Measurements from ENCODE around the gene TBC1D14.
"Not testable (repeated sequence)": the region's sequence is repeated elsewhere in the genome, so short reads cannot be mapped to it uniquely, and the experiment has no call there.

Gene TBC1D14

DNA sequence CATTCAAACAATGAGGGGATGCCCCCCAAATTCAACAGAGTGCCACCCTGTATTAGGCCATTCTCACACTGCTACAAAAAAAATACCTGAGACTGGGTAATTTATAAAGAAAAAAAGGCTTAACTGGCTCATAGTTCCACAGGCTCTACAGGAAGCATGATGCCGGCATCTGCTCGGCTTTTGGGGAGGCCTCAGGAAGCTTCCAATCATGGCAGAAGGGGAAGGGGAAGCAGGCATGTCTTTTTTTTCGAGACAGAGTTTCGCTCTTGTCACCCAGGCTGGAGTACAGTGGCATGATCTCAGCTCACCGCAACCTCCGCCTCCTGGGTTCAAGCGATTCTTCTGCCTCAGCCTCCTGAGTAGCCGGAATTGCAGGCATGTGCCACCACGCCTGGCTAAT is 18.7 kb upstream of the TBC1D14 start:
- DNase-seq, result not testable (repeated sequence)

GRCh38 chr4:6891436-6892170 is 18.0 kb upstream of the TBC1D14 start:
- DNase-seq, result no peak

DNA sequence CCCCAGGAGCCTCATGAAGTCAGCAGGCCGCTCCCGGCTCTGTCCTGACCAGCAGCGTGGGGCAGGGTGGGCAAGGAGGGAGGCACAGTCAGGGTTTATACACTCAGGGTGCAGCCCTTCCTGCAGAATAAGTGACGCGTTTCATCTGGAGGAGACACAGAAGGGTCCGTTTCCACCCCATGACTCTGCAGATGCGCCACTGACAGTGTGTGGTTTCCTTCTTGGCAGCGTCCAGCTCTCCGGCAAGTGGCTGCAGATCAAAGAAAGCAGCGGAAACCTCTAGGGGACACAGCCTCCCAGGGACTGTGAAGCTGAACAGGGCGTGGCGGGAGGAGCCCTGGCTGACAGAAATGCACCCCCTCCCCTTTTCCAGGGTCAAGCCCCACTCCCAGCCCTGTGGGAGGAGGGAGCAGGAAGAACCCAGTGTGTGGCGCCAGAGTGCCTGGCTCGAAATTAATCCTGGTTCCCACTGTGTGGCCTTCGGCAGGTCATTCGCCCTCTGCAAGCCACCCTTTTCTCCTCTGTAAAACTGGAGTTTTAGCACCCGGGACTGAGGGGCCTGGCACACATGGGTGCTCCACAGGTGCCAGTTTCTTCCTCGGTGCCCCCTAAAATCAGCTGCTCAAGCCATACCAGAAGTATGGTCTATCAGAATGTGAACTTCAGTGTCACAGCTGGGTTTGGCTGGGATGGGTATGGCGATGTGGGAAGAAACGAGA is 17.3 kb upstream of the TBC1D14 start:
- no peak for DNase-seq

DNA sequence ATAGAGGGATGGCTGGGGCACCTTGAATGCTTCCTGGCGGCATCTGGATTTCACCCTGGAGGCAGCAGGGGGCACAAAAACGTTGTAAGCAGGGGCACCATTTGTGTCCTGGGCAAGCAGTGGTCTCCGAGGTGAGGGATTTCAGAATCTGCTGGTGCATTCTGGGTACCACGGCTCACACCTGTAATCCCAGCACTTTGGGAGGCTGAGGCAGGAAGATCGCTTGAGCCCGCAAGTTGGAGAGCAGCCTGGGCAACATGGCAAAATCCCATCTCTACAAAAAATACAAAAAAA is 16.8 kb upstream of the TBC1D14 start:
- DNase-seq, result no peak

- no peak for DNase-seq
Measured at GRCh38 chr4:6893449-6894085, 16.1 kb upstream of the TBC1D14 start.

GRCh38 chr4:6894086-6894478 is 15.5 kb upstream of the TBC1D14 start:
- no peak for DNase-seq

DNA sequence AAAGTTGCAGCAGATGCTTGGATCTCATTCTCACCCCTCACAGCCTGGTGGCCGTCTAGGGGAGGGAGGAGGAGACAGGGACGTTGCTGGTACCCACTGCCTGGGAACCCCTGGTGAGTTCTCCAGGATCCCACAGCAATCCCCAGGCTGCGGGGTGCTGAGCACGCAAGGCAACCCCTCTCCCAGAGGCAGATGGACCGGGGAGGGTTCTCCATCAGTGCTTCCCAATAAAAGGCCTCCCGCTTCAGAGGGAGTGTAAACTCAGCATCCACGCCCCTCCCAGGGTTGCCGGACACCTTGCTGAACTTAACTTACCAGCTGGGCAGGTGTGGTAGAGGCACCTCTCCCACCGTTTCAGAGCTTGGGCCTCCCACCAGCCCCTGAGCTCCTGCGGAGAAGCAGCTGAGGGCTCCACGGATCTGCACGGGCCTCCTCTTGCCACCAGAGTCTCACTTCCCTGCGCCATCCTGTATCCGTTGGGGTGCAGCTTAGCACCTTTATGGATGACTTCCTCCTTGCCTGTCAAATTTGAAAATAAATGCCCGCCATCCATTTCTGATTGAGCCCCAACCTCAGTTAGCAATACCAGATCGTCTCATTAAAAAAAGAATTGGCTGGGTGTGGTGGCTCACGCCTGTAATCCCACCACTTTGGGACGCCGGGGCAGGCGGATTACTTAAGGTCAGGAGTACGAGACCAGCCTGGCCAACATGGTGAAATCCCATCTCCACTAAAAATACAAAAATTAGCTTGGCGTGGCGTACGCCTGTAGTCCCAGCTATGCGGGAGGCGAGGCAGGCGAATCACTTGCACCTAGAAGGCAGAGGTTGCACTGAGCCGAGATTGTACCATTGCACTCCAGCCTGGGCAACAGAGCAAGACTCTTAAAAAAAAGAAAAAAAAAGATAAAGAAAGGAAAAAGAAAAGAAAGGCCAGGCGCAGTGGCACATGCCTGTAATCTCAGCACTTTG is 14.8 kb upstream of the TBC1D14 start:
- no peak for DNase-seq

DNA sequence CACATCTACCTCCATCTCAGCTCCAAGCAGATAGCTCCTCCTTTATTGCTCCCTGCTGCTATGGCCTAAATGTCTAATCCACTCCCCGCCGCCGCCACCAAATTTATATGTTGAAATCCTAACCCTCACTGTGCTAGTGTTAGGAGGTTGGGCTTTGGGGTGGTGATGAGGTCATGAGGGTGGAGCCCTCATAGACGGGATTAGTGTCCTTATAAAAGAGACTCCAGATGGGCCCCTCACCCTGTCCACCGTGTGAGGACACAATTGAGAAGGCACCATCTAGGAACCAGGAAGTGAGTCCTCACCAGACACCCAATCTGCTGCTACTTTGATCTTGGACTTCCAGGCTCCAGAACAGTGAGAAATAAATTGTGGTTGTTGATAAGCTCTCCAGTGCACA is 13.6 kb upstream of the TBC1D14 start:
- no peak for DNase-seq

- no peak for DNase-seq
Measured at GRCh38 chr4:6898763-6899162, 10.9 kb upstream of the TBC1D14 start.

DNA sequence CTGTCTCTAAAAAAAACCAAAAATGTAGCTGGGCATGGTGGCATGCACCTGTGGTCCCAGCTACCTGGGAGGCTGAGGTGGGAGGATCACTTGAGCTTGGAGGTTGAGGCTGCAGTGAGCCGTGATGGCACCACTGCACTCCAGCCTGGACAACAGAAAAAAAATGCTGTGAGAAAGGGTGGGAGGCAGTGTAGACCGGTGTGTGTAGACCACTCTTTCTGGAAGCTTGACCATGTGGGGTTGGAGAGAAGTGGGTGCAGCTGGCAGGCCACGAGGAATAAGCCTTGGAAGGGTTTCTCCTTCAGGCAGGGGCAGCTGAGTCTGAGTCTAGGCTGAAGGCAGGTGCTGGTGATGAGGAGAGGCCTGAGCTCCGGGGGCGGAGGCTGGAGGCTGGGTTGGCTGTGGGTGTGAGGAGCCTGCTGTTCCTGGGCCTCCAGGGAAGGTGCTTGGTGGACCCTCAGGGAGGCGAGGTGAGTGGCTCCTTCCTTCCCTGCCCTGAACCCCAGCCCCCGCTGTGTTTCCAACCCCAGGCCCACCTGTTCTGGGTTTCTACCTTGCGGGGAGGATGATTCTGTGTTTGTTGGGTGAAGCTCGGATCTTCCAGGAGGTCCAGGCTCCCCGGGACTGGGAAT is 9.3 kb upstream of the TBC1D14 start:
- DNase-seq, result no peak

GRCh38 chr4:6900956-6901355 is 8.7 kb upstream of the TBC1D14 start:
- no peak for DNase-seq

- DNase-seq, result no peak
Measured at GRCh38 chr4:6901669-6902317, 7.8 kb upstream of the TBC1D14 start.

- no peak for DNase-seq
Measured at GRCh38 chr4:6902318-6903042, 7.1 kb upstream of the TBC1D14 start.

DNA sequence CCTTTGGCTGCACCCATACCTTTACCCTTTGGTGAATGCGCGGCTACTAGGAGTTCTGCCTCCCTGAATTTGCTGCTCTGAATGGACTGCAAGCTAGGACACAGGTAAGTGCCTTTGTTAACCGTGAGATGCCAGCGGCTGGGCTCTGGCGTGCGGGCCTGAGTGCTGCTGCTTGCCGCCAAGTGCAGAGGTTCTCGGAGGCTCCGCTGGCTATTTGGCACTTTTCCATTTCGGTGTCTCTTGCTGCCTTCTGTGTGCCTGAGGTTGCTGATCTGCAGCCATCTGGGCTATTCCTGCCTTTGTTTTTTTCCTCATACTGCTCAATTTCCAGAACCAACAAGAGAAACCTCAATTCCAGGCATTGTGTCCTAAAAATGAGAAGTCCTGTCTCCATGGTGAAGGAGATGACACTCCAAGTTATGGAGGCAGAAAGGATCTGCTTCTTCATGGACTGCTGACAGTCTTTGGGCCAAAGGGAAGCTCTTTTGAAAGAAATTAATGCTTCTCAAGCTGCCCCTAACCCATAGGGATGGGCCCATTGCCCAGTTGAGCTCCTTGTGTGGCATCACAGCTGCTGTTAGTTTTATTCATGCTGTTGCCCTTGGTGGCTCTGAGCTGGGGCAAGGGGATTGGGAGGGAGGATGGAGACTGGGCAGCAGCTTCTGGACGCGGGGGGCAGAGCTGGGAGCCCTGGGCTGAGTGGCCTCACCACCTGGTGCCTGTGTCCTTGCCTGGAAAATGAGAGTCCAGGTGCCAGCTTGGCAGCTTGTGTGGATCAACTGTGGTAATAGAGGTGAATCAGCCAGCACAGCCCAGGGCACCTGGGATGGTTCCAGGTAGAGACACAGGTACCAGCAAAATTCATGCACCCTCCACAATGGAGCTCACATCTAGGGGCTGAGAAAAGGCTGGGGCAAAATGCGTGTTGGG is 3.8 kb upstream of the TBC1D14 start:
- no peak for DNase-seq

DNA sequence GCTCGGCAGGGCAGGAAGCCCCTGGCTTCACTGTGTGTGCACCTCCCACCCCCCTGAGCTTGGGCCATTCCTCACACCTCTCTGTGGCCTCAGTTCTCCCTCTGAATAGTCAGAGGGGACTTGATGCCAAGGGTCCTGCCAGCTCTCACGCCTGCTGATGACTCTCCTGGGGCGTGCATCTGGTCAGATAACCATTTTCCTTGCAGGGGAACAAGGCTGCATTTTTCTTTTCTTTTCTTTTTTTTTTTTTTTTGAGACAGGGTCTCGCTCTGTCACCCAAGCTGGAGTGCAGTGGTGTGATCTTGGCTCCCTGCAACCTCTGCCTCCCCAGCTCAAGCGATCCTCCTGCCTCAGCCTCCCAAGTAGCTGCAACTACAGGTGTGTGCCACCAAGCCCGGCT is 3.1 kb upstream of the TBC1D14 start:
- DNase-seq, result not testable (repeated sequence)

DNA sequence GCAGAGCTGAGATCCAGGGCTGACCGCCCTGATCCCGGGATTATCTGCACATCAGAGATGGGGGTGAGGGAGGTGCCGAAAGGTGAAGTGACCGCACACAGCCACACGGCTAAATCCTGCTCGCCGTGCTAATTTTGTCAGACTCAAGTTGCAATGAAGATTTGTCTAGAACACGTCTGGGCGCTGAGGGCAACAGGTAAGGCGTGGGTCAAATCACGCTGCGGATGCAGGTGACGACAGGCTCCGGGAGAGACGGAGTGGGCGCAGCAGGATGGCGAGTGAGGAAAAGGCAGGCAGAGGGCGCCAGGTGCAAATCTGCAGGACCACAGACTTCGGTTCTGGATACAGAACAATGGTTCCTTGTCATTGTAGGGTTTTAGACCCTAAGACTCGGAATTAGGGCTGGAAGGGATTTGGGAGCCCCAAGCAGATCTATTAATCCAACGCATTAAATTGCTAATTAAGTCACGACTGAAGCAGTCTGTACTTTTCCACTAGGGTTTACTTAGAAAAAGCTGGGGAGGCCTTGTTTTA is 1.9 kb upstream of the TBC1D14 start:
- DNase-seq, result no peak

- DNase-seq, result no peak
Measured at GRCh38 chr4:6908432-6909112, 1.1 kb upstream of the TBC1D14 start.

DNA sequence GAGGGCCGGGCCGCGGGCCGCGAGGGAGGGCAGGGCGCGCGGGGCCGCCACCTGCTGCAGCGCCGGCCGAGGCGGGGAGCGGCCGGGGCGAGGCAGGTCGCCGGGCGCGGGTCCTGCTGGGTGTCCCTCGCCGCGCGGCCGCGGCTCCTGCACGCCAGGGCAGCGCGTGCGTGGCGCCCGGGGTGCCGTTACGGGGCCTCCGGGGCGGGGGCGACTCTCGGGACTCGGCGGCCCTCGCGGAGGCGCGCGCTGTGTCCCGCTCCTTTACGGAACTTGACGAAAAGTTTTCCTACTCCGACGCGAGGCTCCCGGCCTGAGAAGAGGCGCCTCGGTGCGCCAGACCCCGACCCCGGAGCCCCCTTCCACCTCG is 329 bp downstream of the TBC1D14 start:
- no peak for DNase-seq

DNA sequence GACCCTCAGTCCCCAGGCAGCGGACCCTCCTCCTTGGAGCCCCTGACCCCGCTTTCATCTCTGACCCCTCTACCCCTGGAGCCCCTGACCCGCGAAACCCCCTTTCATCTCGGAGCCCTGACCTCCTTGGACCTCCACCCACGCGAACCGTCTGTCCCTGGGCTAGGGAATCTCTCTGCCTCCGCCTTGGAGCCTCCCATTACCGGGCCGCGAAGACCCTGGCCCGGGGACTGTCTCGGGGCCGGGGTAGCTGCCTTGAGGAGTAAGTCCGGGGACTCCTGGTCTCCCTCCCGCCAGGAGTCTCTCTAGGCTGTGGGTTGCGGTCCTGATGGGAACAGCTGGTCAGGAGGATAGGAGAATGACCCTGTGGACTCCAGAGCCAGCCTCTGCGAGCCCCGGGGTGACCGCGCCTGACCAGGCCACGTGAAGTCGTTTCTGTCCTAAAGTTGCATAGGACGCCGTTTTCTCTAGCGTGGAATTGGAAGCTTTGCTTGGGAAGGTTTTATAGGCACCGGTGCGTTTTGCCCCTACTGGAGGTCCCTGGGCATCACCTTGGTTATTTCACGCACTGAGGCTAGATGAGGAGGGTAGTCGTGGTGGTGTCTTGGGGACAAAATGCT is 824 bp downstream of the TBC1D14 start:
- no peak for DNase-seq

Measured in NCI-H187 (cell line).